DND-41 (cell line): ENCODE data around the gene CDKN1C.

Source experiments
- CTCF ChIP-seq: IDR thresholded peaks from 2 replicates; pipeline ENCODE4 v1.5.1; 2012; ENCODE audit warnings: borderline replicate concordance, low read length, moderate library complexity, mild to moderate bottlenecking; ENCODE audit not compliant: poor library complexity, severe bottlenecking; ENCODE audit errors: extremely low read depth
- EZH2 ChIP-seq: IDR thresholded peaks from 3 replicates; pipeline ENCODE4 v1.6.1; 2012; ENCODE audit warnings: borderline replicate concordance, low read depth, mild to moderate bottlenecking, moderate library complexity, low read length, inconsistent platforms; ENCODE audit not compliant: severe bottlenecking

GRCh38 chr11:2886936-2887335, 1.4 kb upstream of the CDKN1C start:
- TF ChIP-seq CTCF: no peak
- TF ChIP-seq EZH2: no peak
